Measurements from ENCODE around the gene POP7. TPM values are rescaled to one million over a fixed set of nuclear protein-coding genes. Genes with fewer than 3 reads are reported as not detected.

POP7 gene
- total RNA-seq, 1 experiment from 2014 or later: 79.2 TPM

DNA sequence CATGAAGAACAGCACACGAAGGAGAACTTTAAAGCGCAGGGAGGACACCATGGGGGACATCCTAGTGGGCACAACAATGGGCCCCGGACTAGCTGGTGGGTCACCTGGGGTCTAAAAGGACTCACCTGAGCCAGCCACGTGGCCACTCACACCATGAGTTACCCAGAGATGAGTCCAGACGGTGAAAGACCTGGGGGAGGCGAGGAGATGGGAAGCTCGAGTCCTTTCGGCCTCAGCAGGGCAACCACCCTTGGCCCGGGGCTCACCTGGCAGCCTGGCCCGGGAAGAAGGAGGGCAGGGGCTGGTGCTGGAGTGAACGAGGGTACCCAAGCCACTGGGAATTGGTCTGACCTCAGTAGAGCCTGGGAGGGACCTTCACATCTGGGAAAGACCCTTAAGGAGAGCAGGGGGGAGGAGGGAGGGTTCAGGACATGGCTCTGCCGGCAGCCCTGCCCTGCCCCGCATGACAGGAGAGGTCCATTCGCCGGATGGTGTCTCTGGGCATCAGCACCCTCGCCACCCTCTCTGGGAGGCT, 17.5 kb upstream of the POP7 start:
- H3K4me3 Mint-ChIP-seq: no peak overlapping the region
- no peaks in the 10 kb centered on the region for H3K9me3 Mint-ChIP-seq
- H3K27me3 Mint-ChIP-seq (ENCODE audit: low read depth): no peaks in the 10 kb centered on the region
- TF ChIP-seq JUN (CRISPR knock-in tag; IDR thresholded peaks at IDR 0.05) (no peak), ZNF512 (CRISPR knock-in tag; IDR thresholded peaks at IDR 0.05; ENCODE audit: borderline replicate concordance) (no peak), EMX1 (CRISPR knock-in tag; IDR thresholded peaks at IDR 0.05) (no peak)
- peaks cover 29% of the 10 kb centered on the region for H3K4me1 Mint-ChIP-seq
- peaks cover 34% of the 10 kb centered on the region for H3K36me3 Mint-ChIP-seq
- ATAC-seq: no peak
- POLR2A ChIA-PET: interaction anchor here (1.4 kb wide), 1 partner anchor 11 kb away, joined by 4 read pairs; no protein-coding TSS in a partner anchor
- no peak for DNase-seq (ENCODE audit: low spot score)
- CTCF ChIA-PET: interaction anchor here (1.6 kb wide), 1 partner anchor 86 kb away, joined by 6 read pairs; the partner anchor contains the start of gene PCOLCE
- H3K27ac Mint-ChIP-seq: peak overlapping the region; percentile 76

DNA sequence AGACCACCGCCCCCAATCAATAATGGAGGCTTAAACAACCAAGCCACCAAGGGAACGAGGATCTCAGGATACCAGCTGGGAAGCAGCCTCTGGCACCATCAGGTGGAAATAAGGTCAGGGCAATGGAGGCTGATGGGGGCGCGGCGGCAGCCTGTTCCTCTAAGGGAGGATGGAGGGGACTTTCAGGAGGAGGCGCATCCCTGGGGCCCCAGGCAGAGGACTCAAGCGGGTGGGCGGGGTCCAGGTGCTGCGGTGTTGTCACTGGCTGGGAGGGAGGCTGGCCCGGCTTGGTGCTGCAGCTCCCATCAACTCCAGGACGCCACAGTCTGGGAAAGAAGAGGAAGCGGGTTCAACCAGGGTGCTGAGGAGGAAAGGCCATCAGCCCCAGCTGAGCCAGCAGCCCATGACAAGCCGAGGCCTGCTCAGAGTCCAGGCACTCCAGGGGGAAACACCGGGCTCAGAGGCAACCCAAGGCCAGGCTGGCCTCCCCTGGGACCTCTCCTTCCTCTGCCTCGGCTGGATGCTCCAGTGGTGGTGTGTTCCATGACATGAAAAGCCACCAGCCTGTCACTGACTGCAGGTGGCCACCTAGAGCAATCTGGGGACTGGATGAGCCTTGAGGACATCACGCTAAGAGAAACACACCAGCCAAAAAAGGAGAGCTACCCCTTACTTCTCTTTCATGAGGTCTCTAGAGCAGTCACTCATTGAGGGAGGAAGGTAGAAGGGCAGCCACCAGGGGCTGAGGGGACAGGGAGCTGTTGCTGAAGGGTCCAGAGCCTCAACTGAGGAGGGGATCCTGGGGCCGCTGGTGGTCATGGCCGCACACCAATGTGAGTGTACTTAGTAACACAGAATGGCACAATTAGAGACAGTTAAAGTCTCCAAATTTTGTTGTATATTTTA, 16.4 kb upstream of the POP7 start:
- H3K9me3 Mint-ChIP-seq: no peaks in the 10 kb centered on the region
- ATAC-seq (no peak), DNase-seq (ENCODE audit: low spot score) (no peak)
- TF ChIP-seq CBFB (CRISPR knock-in tag; IDR thresholded peaks at IDR 0.05; ENCODE audit: low read depth) (no peak), FOXP1 (CRISPR knock-in tag; IDR thresholded peaks at IDR 0.05; ENCODE audit: borderline replicate concordance) (0 out of 2 replicates have a peak, but pooled peaks have one; percentile 18)
- no peak overlapping the region for H3K4me3 Mint-ChIP-seq
- ChIA-PET POLR2A (interaction anchor here (0.6 to 1.4 kb wide), 2 partner anchors 12 to 16 kb away, joined by 3 to 4 read pairs; no protein-coding TSS in a partner anchor), CTCF (interaction anchor here (0.6 to 8.5 kb wide), 10 partner anchors 11 to 103 kb away, joined by 3 to 108 read pairs (median 5); partner anchors contain the start of genes FBXO24, LRCH4, MOSPD3 and PCOLCE)
- H3K27me3 Mint-ChIP-seq (ENCODE audit: low read depth): no peaks in the 10 kb centered on the region
- peaks cover 32% of the 10 kb centered on the region for H3K36me3 Mint-ChIP-seq
- H3K27ac Mint-ChIP-seq: peak overlapping the region; percentile 76
- H3K4me1 Mint-ChIP-seq: peaks cover 29% of the 10 kb centered on the region

GRCh38 chr7:100691676-100692577, 14.0 kb upstream of the POP7 start:
- Mint-ChIP-seq H3K36me3 (peaks cover 26% of the 10 kb centered on the region), H3K27ac (peak overlapping the region; percentile 97), H3K4me3 (peak overlapping the region; percentile 96), H3K4me1 (peaks cover 42% of the 10 kb centered on the region), H3K27me3 (ENCODE audit: low read depth) (no peaks in the 10 kb centered on the region), H3K9me3 (no peaks in the 10 kb centered on the region)
- ATAC-seq (peak; percentile 78), DNase-seq (ENCODE audit: low spot score) (peak; percentile 91)
- ChIA-PET POLR2A (interaction anchor here (0.6 to 5.4 kb wide), 5 partner anchors 13 to 135 kb away, joined by 3 to 30 read pairs (median 4); partner anchors contain the start of genes EPHB4, FBXO24 and POP7), CTCF (interaction anchor here (0.6 to 8.5 kb wide), 38 partner anchors 9 to 1111 kb away, joined by 3 to 108 read pairs (median 4); partner anchors contain the start of genes EPO, FBXO24, GNB2 and LRCH4)
- 0 out of 2 replicates have a peak, but pooled peaks have one; percentile 41 for TF ChIP-seq HMGXB4 (CRISPR knock-in tag; IDR thresholded peaks at IDR 0.05)
- TF ChIP-seq, protein P1, sequence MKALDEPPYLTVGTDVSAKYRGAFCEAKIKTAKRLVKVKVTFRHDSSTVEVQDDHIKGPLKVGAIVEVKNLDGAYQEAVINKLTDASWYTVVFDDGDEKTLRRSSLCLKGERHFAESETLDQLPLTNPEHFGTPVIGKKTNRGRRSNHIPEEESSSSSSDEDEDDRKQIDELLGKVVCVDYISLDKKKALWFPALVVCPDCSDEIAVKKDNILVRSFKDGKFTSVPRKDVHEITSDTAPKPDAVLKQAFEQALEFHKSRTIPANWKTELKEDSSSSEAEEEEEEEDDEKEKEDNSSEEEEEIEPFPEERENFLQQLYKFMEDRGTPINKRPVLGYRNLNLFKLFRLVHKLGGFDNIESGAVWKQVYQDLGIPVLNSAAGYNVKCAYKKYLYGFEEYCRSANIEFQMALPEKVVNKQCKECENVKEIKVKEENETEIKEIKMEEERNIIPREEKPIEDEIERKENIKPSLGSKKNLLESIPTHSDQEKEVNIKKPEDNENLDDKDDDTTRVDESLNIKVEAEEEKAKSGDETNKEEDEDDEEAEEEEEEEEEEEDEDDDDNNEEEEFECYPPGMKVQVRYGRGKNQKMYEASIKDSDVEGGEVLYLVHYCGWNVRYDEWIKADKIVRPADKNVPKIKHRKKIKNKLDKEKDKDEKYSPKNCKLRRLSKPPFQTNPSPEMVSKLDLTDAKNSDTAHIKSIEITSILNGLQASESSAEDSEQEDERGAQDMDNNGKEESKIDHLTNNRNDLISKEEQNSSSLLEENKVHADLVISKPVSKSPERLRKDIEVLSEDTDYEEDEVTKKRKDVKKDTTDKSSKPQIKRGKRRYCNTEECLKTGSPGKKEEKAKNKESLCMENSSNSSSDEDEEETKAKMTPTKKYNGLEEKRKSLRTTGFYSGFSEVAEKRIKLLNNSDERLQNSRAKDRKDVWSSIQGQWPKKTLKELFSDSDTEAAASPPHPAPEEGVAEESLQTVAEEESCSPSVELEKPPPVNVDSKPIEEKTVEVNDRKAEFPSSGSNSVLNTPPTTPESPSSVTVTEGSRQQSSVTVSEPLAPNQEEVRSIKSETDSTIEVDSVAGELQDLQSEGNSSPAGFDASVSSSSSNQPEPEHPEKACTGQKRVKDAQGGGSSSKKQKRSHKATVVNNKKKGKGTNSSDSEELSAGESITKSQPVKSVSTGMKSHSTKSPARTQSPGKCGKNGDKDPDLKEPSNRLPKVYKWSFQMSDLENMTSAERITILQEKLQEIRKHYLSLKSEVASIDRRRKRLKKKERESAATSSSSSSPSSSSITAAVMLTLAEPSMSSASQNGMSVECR (CRISPR knock-in tag; IDR thresholded peaks at IDR 0.05; ENCODE audit: borderline replicate concordance): no peak
- no peak for TF ChIP-seq IRF2 (CRISPR knock-in tag; IDR thresholded peaks at IDR 0.05; ENCODE audit: borderline replicate concordance, low read depth)
- TF ChIP-seq ZNF532 (CRISPR knock-in tag; IDR thresholded peaks at IDR 0.05; ENCODE audit: borderline replicate concordance): no peak
- TF ChIP-seq CTCF (IDR thresholded peaks at IDR 0.05): peak; percentile 91

All from WTC11 (cell line).